DND-41 (cell line): ENCODE data around the gene NPC1L1.

ENCODE experiments used
- CTCF ChIP-seq: IDR thresholded peaks from 2 replicates; pipeline ENCODE4 v1.5.1; 2012; ENCODE audit warnings: borderline replicate concordance, low read length, moderate library complexity, mild to moderate bottlenecking; ENCODE audit not compliant: poor library complexity, severe bottlenecking; ENCODE audit errors: extremely low read depth
- EZH2 ChIP-seq: IDR thresholded peaks from 3 replicates; pipeline ENCODE4 v1.6.1; 2012; ENCODE audit warnings: borderline replicate concordance, low read depth, mild to moderate bottlenecking, moderate library complexity, low read length, inconsistent platforms; ENCODE audit not compliant: severe bottlenecking

DNA sequence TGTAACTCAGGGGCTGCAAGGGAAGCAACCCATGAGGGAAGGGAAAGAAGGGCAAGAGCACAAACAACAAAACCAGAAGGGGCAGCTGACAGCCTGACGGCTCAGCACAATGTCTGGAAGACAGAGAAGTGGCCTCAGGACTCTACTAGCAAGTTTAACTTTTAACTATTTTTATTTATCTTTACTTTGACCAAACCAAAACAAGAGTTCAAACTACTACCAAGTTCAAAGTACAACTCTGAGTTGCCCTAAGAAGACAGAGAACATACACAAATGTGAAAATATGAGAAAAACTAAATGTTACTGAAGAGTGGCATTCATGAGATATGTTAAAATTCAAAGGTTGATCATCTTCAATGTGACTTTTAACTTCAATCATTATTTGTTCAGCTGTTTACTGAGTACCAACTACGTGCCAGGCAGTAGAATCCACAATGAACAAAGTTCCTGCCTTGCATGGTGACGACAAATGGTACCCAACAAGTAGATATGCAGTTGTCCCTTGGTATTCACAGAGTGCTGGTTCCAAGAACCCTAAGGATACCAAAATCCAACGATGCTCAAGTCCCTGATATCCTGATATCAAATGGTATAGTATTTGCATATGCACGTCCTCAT, 70.4 kb downstream of the NPC1L1 start:
- TF ChIP-seq CTCF, result no peak
- no peak for TF ChIP-seq EZH2
